ENCODE measurements around the gene MAEL.

MAEL gene

GRCh38 chr1:166956872-166957271 is 32.2 kb upstream of the MAEL start:
- Histone ChIP-seq H3K4me1 (ENCODE audit: control insufficient read depth, low read depth, low read length) (peaks cover 12% of the 10 kb centered on the region), H3K9me3 (ENCODE audit: control insufficient read depth, low read depth, low read length) (no peaks in the 10 kb centered on the region), H3K9ac (ENCODE audit: low read length) (no peak overlapping the region), H3K27me3 (ENCODE audit: control insufficient read depth, insufficient read depth, low read length) (no peaks in the 10 kb centered on the region), H3K4me3 (ENCODE audit: low read length) (no peak overlapping the region), H3K27ac (ENCODE audit: low read length) (no peak overlapping the region), H3K36me3 (ENCODE audit: control insufficient read depth, low read depth, low read length) (no peaks in the 10 kb centered on the region)

GRCh38 chr1:166960858-166961474 is 28.1 kb upstream of the MAEL start:
- Histone ChIP-seq H3K9me3 (ENCODE audit: control insufficient read depth, low read depth, low read length) (no peaks in the 10 kb centered on the region), H3K4me1 (ENCODE audit: control insufficient read depth, low read depth, low read length) (no peaks in the 10 kb centered on the region), H3K36me3 (ENCODE audit: control insufficient read depth, low read depth, low read length) (no peaks in the 10 kb centered on the region), H3K4me3 (ENCODE audit: low read length) (no peak overlapping the region), H3K27me3 (ENCODE audit: control insufficient read depth, insufficient read depth, low read length) (no peaks in the 10 kb centered on the region), H3K9ac (ENCODE audit: low read length) (no peak overlapping the region), H3K27ac (ENCODE audit: low read length) (no peak overlapping the region)

- peaks cover 22% of the 10 kb centered on the region for H3K27me3 ChIP-seq (ENCODE audit: control insufficient read depth, insufficient read depth, low read length)
- H3K27ac ChIP-seq (ENCODE audit: low read length) = no peak overlapping the region
- no peak overlapping the region for H3K4me3 ChIP-seq (ENCODE audit: low read length)
- peaks cover 10% of the 10 kb centered on the region for H3K4me1 ChIP-seq (ENCODE audit: control insufficient read depth, low read depth, low read length)
- no peaks in the 10 kb centered on the region for H3K9me3 ChIP-seq (ENCODE audit: control insufficient read depth, low read depth, low read length)
- no peak overlapping the region for H3K9ac ChIP-seq (ENCODE audit: low read length)
- no peaks in the 10 kb centered on the region for H3K36me3 ChIP-seq (ENCODE audit: control insufficient read depth, low read depth, low read length)
These were observed 19.9 kb upstream of the MAEL start for GRCh38 chr1:166969074-166969677.

- Histone ChIP-seq H3K4me1 (ENCODE audit: control insufficient read depth, low read depth, low read length) (peaks cover 16% of the 10 kb centered on the region), H3K36me3 (ENCODE audit: control insufficient read depth, low read depth, low read length) (no peaks in the 10 kb centered on the region), H3K27ac (ENCODE audit: low read length) (no peak overlapping the region), H3K9ac (ENCODE audit: low read length) (no peak overlapping the region), H3K4me3 (ENCODE audit: low read length) (no peak overlapping the region), H3K27me3 (ENCODE audit: control insufficient read depth, insufficient read depth, low read length) (peaks cover 39% of the 10 kb centered on the region), H3K9me3 (ENCODE audit: control insufficient read depth, low read depth, low read length) (no peaks in the 10 kb centered on the region)
These were observed 17.8 kb upstream of the MAEL start for GRCh38 chr1:166971252-166971651.

- H3K36me3 ChIP-seq (ENCODE audit: control insufficient read depth, low read depth, low read length) = no peaks in the 10 kb centered on the region
- peaks cover 16% of the 10 kb centered on the region for H3K4me1 ChIP-seq (ENCODE audit: control insufficient read depth, low read depth, low read length)
- peaks cover 49% of the 10 kb centered on the region for H3K27me3 ChIP-seq (ENCODE audit: control insufficient read depth, insufficient read depth, low read length)
- H3K9me3 ChIP-seq (ENCODE audit: control insufficient read depth, low read depth, low read length) = no peaks in the 10 kb centered on the region
- H3K4me3 ChIP-seq (ENCODE audit: low read length) = no peak overlapping the region
- H3K9ac ChIP-seq (ENCODE audit: low read length) = no peak overlapping the region
- no peak overlapping the region for H3K27ac ChIP-seq (ENCODE audit: low read length)
These were observed 16.9 kb upstream of the MAEL start for GRCh38 chr1:166972193-166972592.

GRCh38 chr1:166972826-166973225 is 16.3 kb upstream of the MAEL start:
- Histone ChIP-seq H3K4me3 (ENCODE audit: low read length) (no peak overlapping the region), H3K4me1 (ENCODE audit: control insufficient read depth, low read depth, low read length) (peaks cover 16% of the 10 kb centered on the region), H3K27ac (ENCODE audit: low read length) (no peak overlapping the region), H3K9me3 (ENCODE audit: control insufficient read depth, low read depth, low read length) (no peaks in the 10 kb centered on the region), H3K27me3 (ENCODE audit: control insufficient read depth, insufficient read depth, low read length) (peaks cover 55% of the 10 kb centered on the region), H3K36me3 (ENCODE audit: control insufficient read depth, low read depth, low read length) (no peaks in the 10 kb centered on the region), H3K9ac (ENCODE audit: low read length) (no peak overlapping the region)

GRCh38 chr1:166974647-166975345 is 14.3 kb upstream of the MAEL start:
- Histone ChIP-seq H3K9ac (ENCODE audit: low read length) (no peak overlapping the region), H3K27ac (ENCODE audit: low read length) (no peak overlapping the region), H3K27me3 (ENCODE audit: control insufficient read depth, insufficient read depth, low read length) (peaks cover 68% of the 10 kb centered on the region), H3K4me1 (ENCODE audit: control insufficient read depth, low read depth, low read length) (peaks cover 16% of the 10 kb centered on the region), H3K9me3 (ENCODE audit: control insufficient read depth, low read depth, low read length) (no peaks in the 10 kb centered on the region), H3K36me3 (ENCODE audit: control insufficient read depth, low read depth, low read length) (no peaks in the 10 kb centered on the region), H3K4me3 (ENCODE audit: low read length) (peak overlapping the region; percentile 72)

- Histone ChIP-seq H3K9me3 (ENCODE audit: control insufficient read depth, low read depth, low read length) (no peaks in the 10 kb centered on the region), H3K4me3 (ENCODE audit: low read length) (peak within 1 kb of the TSS; percentile 72), H3K27me3 (ENCODE audit: control insufficient read depth, insufficient read depth, low read length) (peaks cover 68% of the 10 kb centered on the region), H3K9ac (ENCODE audit: low read length) (no peak within 1 kb of the TSS), H3K36me3 (ENCODE audit: control insufficient read depth, low read depth, low read length) (no peaks in the 10 kb centered on the region), H3K4me1 (ENCODE audit: control insufficient read depth, low read depth, low read length) (peaks cover 16% of the 10 kb centered on the region), H3K27ac (ENCODE audit: low read length) (no peak within 1 kb of the TSS)
These were observed 13.5 kb upstream of the MAEL start, which contains the start of gene ILDR2 for GRCh38 chr1:166975361-166976129. Gene ILDR2, minus strand, starts transcription at chr1:166975540. Its CDS starts 272 bp downstream, at chr1:166975268.

GRCh38 chr1:166977951-166978350 is 11.1 kb upstream of the MAEL start:
- H3K4me3 ChIP-seq (ENCODE audit: low read length) = no peak overlapping the region
- peaks cover 58% of the 10 kb centered on the region for H3K27me3 ChIP-seq (ENCODE audit: control insufficient read depth, insufficient read depth, low read length)

GRCh38 chr1:166978821-166979220 is 10.3 kb upstream of the MAEL start:
- Histone ChIP-seq H3K9ac (ENCODE audit: low read length) (no peak overlapping the region), H3K27me3 (ENCODE audit: control insufficient read depth, insufficient read depth, low read length) (peaks cover 50% of the 10 kb centered on the region), H3K4me1 (ENCODE audit: control insufficient read depth, low read depth, low read length) (peaks cover 6% of the 10 kb centered on the region), H3K9me3 (ENCODE audit: control insufficient read depth, low read depth, low read length) (no peaks in the 10 kb centered on the region), H3K27ac (ENCODE audit: low read length) (no peak overlapping the region), H3K4me3 (ENCODE audit: low read length) (no peak overlapping the region), H3K36me3 (ENCODE audit: control insufficient read depth, low read depth, low read length) (no peaks in the 10 kb centered on the region)

More at GRCh38 chr1:166977951-166978350, 11.1 kb upstream of the MAEL start:
- H3K36me3 ChIP-seq (ENCODE audit: control insufficient read depth, low read depth, low read length) = no peaks in the 10 kb centered on the region
- H3K27ac ChIP-seq (ENCODE audit: low read length) = no peak overlapping the region
- peaks cover 6% of the 10 kb centered on the region for H3K4me1 ChIP-seq (ENCODE audit: control insufficient read depth, low read depth, low read length)
- no peaks in the 10 kb centered on the region for H3K9me3 ChIP-seq (ENCODE audit: control insufficient read depth, low read depth, low read length)
- no peak overlapping the region for H3K9ac ChIP-seq (ENCODE audit: low read length)

GRCh38 chr1:166980383-166980782 is 8.7 kb upstream of the MAEL start:
- Histone ChIP-seq H3K9ac (ENCODE audit: low read length) (no peak overlapping the region), H3K9me3 (ENCODE audit: control insufficient read depth, low read depth, low read length) (no peaks in the 10 kb centered on the region), H3K27ac (ENCODE audit: low read length) (no peak overlapping the region), H3K4me3 (ENCODE audit: low read length) (no peak overlapping the region), H3K27me3 (ENCODE audit: control insufficient read depth, insufficient read depth, low read length) (peaks cover 36% of the 10 kb centered on the region), H3K36me3 (ENCODE audit: control insufficient read depth, low read depth, low read length) (no peaks in the 10 kb centered on the region), H3K4me1 (ENCODE audit: control insufficient read depth, low read depth, low read length) (peaks cover 3% of the 10 kb centered on the region)
